ENCODE data around the gene CLDN5.

The CLDN5 gene

DNA sequence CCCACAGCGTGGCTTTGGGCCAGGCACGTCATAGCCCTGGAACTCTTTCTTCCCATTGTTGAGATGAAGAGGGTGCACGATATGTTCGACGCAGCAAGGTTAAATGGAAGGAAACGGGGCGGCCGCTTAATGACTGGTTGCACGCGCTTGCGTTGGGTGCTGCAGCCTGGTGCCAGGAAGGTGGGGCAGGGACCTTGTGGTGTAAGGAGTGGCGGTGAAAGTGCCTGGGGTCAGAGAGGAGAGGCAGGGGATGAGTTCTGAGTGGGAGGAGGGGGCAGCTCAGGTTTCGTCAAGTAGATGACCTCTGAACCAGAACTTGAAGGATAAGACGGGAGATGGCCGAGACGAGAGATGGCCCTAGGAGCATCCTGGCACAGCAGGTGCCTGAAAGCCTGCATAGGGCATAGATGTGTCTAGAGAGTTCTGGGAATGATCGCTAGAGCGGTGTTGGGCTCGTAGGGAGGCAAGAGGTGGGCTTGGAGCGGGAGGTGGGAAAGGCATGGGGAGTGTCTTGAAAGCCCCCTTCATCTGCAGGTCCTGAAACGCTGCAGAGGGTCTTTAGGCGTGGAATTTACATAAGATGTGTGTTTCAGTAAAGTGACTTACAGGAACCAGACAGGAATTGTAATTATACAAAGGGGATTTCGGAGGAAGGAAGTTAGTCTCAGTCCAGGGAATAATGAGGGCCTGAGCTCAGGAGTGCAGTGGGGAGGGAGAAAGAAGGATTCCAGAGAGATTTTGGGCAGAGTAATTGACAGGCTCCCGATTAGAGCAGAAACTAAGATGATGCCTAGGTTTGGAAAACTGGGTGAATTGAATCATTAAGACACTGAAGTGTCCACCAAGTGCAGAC is 43.2 kb upstream of the CLDN5 start:
- H3K4me1 ChIP-seq (ENCODE audit: control extremely low read depth in 1 of 4, control insufficient read depth in 4 of 4, insufficient read depth in 4 of 4, low read length in 3 of 4): no peaks in the 10 kb centered on the region
- ChIA-PET CTCF (interaction anchor here (1.4 kb wide), 2 partner anchors 24 to 33 kb away, joined by 3 read pairs; no protein-coding TSS in a partner anchor), POLR2A (no interaction called here)
- DNase-seq: no peak
- no peaks in the 10 kb centered on the region for H3K36me3 ChIP-seq (ENCODE audit: control insufficient read depth in 4 of 4, insufficient read depth in 4 of 4, low read length in 3 of 4)
- WGBS (ENCODE audit: insufficient coverage): 96% methylated on average over 24 of the region's 24 CpGs
- H3K9me3 ChIP-seq (ENCODE audit: control extremely low read depth in 1 of 5, control insufficient read depth in 4 of 5, insufficient read depth in 2 of 5, low read depth in 1 of 5, low read length in 4 of 5): no peaks in the 10 kb centered on the region
- no peak overlapping the region for H3K27ac ChIP-seq (ENCODE audit: insufficient read depth in 1 of 2, low read depth in 1 of 2, low read length in 2 of 2, poor library complexity in 1 of 2, severe bottlenecking in 2 of 2)
- no peaks in the 10 kb centered on the region for H3K27me3 ChIP-seq (replicated peaks in 2 of 5; ENCODE audit: control insufficient read depth in 4 of 5, insufficient read depth in 5 of 5, low read length in 4 of 5)
- H3K4me3 ChIP-seq (ENCODE audit: control insufficient read depth in 1 of 7, extremely low read depth in 1 of 7, insufficient read depth in 4 of 7, low read depth in 2 of 7, low read length in 6 of 7): no peak overlapping the region

DNA sequence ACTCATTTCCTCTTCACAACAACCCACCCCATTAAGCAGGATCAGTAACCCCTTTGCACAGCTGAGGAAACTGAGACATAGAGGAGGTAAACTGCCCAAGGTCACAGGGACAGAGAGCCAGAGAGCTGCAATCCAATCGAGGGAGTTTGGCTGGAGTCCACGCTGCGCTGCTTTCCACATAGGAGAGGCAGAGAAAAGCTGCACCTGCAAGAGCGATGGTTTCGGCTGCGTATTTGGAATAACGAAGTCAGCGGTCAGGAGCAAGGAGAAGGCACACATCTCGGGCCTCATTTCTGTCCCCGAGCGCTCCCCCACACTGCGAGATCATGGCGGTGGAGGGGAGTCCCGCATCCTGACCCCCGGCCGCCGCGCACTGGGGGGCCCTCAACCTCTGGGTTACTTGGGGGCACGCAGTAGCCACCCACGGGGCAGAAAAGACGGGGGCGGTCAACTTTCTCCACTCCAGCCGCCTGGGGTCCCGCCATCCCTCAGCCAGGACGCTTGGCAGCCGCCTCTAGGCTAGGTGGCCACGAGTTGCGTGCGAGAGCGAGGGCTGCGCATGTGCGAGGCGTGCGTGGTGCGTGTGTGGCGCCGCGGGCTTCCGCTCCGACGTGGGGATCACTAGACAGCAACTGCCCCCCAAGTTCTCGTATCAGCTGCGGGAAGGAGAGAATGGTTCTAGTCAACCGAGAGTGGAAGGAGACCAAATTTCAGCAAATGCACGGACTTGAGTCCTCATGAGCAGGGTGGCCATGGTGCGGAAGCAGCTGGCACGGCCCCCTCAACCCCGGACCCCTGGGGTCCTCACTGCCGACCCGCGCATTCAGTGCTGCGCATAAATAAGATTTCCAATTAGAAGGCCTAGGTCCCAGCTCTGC is 42.3 kb upstream of the CLDN5 start:
- H3K27me3 ChIP-seq (replicated peaks in 2 of 5; ENCODE audit: control insufficient read depth in 4 of 5, insufficient read depth in 5 of 5, low read length in 4 of 5): no peaks in the 10 kb centered on the region
- H3K9me3 ChIP-seq (ENCODE audit: control extremely low read depth in 1 of 5, control insufficient read depth in 4 of 5, insufficient read depth in 2 of 5, low read depth in 1 of 5, low read length in 4 of 5): no peaks in the 10 kb centered on the region
- DNase-seq: no peak
- ChIA-PET CTCF (interaction anchor here (0.7 to 1.2 kb wide), 2 partner anchors 12 to 32 kb away, joined by 3 read pairs; no protein-coding TSS in a partner anchor), POLR2A (no interaction called here)
- no peak overlapping the region for H3K4me3 ChIP-seq (ENCODE audit: control insufficient read depth in 1 of 7, extremely low read depth in 1 of 7, insufficient read depth in 4 of 7, low read depth in 2 of 7, low read length in 6 of 7)
- H3K36me3 ChIP-seq (ENCODE audit: control insufficient read depth in 4 of 4, insufficient read depth in 4 of 4, low read length in 3 of 4): no peaks in the 10 kb centered on the region
- H3K27ac ChIP-seq (ENCODE audit: insufficient read depth in 1 of 2, low read depth in 1 of 2, low read length in 2 of 2, poor library complexity in 1 of 2, severe bottlenecking in 2 of 2): no peak overlapping the region
- 98% methylated on average over 45 of the region's 52 CpGs for WGBS (ENCODE audit: insufficient coverage)
- no peaks in the 10 kb centered on the region for H3K4me1 ChIP-seq (ENCODE audit: control extremely low read depth in 1 of 4, control insufficient read depth in 4 of 4, insufficient read depth in 4 of 4, low read length in 3 of 4)

DNA sequence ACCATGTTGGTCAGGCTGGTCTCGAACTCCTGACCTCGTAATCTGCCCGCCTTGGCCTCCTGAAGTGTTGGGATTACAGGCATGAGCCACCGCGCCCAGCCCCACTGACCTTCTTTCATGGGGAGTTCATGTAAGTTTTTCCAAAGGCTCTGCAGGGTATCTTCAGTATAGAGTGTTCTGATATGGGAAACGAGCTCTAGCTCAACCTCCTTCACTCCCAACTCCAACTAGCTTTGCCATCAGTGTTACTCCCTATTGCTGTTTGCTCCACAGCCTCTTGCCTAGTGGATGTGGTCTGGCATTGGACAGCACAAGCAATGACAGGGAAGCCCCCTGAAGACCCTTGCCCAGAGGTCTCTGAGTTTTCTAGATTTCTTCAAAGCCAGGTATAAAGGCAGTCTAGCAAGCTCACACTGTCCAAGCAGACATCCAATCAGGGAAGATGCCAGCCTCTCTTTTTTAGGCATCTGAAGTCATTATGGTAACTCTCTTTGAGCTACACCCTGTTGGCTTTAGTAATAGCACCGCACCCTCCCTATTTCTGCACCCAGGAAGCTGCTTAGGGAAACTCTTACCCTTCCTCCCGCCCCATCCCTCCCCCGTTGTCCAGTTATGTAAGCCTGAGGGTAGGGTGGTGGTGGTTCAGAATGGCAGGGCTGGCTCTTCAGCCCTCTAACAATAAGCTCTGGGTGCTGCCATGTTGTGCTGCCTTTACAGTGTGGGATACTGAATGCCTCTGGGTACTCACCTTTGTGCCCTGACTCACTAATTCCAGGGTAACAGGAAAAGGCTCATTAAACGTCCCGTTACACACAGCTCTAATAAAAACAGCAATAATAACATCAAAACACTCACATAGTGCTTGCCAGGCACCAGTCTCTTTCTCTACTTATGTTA is 41.4 kb upstream of the CLDN5 start:
- Histone ChIP-seq H3K36me3 (ENCODE audit: control insufficient read depth in 4 of 4, insufficient read depth in 4 of 4, low read length in 3 of 4) (no peaks in the 10 kb centered on the region), H3K9me3 (ENCODE audit: control extremely low read depth in 1 of 5, control insufficient read depth in 4 of 5, insufficient read depth in 2 of 5, low read depth in 1 of 5, low read length in 4 of 5) (no peaks in the 10 kb centered on the region), H3K27ac (ENCODE audit: insufficient read depth in 1 of 2, low read depth in 1 of 2, low read length in 2 of 2, poor library complexity in 1 of 2, severe bottlenecking in 2 of 2) (no peak overlapping the region), H3K4me1 (ENCODE audit: control extremely low read depth in 1 of 4, control insufficient read depth in 4 of 4, insufficient read depth in 4 of 4, low read length in 3 of 4) (no peaks in the 10 kb centered on the region), H3K27me3 (replicated peaks in 2 of 5; ENCODE audit: control insufficient read depth in 4 of 5, insufficient read depth in 5 of 5, low read length in 4 of 5) (no peaks in the 10 kb centered on the region), H3K4me3 (ENCODE audit: control insufficient read depth in 1 of 7, extremely low read depth in 1 of 7, insufficient read depth in 4 of 7, low read depth in 2 of 7, low read length in 6 of 7) (no peak overlapping the region)
- no peak for DNase-seq
- 98% methylated on average over 8 of the region's 11 CpGs for WGBS (ENCODE audit: insufficient coverage)
- CTCF ChIA-PET: interaction anchor here (0.7 to 1.2 kb wide), 2 partner anchors 11 to 33 kb away, joined by 3 read pairs; no protein-coding TSS in a partner anchor
- POLR2A ChIA-PET: no interaction called here

DNA sequence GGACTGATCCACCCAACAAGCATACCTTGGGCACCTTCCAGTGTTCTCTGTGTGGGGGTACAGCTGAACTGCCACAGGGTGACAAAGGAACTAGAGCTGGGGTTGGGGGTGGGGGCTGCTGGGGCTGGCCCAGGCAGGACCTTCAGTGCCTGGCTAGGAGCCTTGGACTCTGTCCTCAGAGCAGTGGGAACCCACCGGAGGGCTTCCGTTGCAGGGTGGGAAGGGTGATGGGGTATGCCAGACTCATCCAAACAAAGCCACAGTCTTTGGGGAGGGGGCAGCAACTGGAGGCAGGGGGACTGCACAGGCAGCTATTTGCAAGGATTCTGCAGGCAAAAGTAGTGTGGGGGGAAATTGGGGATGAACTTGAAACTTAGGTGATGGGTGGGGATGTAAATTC is 35.7 kb upstream of the CLDN5 start:
- ChIA-PET CTCF (interaction anchor here (1.1 kb wide), 1 partner anchor 10 kb away, joined by 3 read pairs; no protein-coding TSS in a partner anchor), POLR2A (no interaction called here)
- Histone ChIP-seq H3K4me3 (ENCODE audit: control insufficient read depth in 1 of 7, extremely low read depth in 1 of 7, insufficient read depth in 4 of 7, low read depth in 2 of 7, low read length in 6 of 7) (no peak overlapping the region), H3K9me3 (ENCODE audit: control extremely low read depth in 1 of 5, control insufficient read depth in 4 of 5, insufficient read depth in 2 of 5, low read depth in 1 of 5, low read length in 4 of 5) (no peaks in the 10 kb centered on the region), H3K27ac (ENCODE audit: insufficient read depth in 1 of 2, low read depth in 1 of 2, low read length in 2 of 2, poor library complexity in 1 of 2, severe bottlenecking in 2 of 2) (no peak overlapping the region), H3K36me3 (ENCODE audit: control insufficient read depth in 4 of 4, insufficient read depth in 4 of 4, low read length in 3 of 4) (no peaks in the 10 kb centered on the region), H3K4me1 (ENCODE audit: control extremely low read depth in 1 of 4, control insufficient read depth in 4 of 4, insufficient read depth in 4 of 4, low read length in 3 of 4) (no peaks in the 10 kb centered on the region), H3K27me3 (replicated peaks in 2 of 5; ENCODE audit: control insufficient read depth in 4 of 5, insufficient read depth in 5 of 5, low read length in 4 of 5) (no peaks in the 10 kb centered on the region)
- no peak for DNase-seq
- 100% methylated on average over 2 of the region's 2 CpGs for WGBS (ENCODE audit: insufficient coverage)

DNA sequence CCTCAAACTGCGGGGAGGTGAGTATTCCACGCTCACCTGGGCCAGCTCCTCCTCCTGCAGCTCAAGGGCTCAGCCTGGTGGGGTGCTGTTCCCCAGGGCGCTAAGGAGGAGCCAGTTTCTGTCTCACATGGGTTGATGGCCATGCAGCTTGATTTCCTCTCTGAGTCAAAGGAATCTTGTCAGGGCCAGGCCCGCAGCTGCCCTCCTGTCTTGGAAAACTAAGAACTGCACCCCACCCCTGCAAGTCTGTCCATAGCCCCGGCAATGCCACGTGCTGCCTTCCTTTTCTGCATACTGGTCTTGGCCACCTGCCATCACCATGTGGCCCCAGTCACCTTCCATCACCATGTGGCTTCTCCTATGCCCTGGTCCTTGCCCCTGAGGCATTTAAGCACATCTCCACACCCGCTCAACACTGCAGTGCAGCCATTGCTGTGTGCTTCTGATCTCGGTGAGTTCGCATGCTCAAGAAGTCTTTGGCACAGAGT is 35.2 kb upstream of the CLDN5 start:
- ChIA-PET POLR2A (no interaction called here), CTCF (interaction anchor here (1.1 kb wide), 1 partner anchor 9 kb away, joined by 3 read pairs; no protein-coding TSS in a partner anchor)
- no peak for DNase-seq
- Histone ChIP-seq H3K9me3 (ENCODE audit: control extremely low read depth in 1 of 5, control insufficient read depth in 4 of 5, insufficient read depth in 2 of 5, low read depth in 1 of 5, low read length in 4 of 5) (no peaks in the 10 kb centered on the region), H3K27me3 (replicated peaks in 2 of 5; ENCODE audit: control insufficient read depth in 4 of 5, insufficient read depth in 5 of 5, low read length in 4 of 5) (no peaks in the 10 kb centered on the region), H3K36me3 (ENCODE audit: control insufficient read depth in 4 of 4, insufficient read depth in 4 of 4, low read length in 3 of 4) (no peaks in the 10 kb centered on the region), H3K4me1 (ENCODE audit: control extremely low read depth in 1 of 4, control insufficient read depth in 4 of 4, insufficient read depth in 4 of 4, low read length in 3 of 4) (no peaks in the 10 kb centered on the region), H3K4me3 (ENCODE audit: control insufficient read depth in 1 of 7, extremely low read depth in 1 of 7, insufficient read depth in 4 of 7, low read depth in 2 of 7, low read length in 6 of 7) (no peak overlapping the region), H3K27ac (ENCODE audit: insufficient read depth in 1 of 2, low read depth in 1 of 2, low read length in 2 of 2, poor library complexity in 1 of 2, severe bottlenecking in 2 of 2) (no peak overlapping the region)
- WGBS (ENCODE audit: insufficient coverage): 90% methylated on average over 9 of the region's 9 CpGs

DNA sequence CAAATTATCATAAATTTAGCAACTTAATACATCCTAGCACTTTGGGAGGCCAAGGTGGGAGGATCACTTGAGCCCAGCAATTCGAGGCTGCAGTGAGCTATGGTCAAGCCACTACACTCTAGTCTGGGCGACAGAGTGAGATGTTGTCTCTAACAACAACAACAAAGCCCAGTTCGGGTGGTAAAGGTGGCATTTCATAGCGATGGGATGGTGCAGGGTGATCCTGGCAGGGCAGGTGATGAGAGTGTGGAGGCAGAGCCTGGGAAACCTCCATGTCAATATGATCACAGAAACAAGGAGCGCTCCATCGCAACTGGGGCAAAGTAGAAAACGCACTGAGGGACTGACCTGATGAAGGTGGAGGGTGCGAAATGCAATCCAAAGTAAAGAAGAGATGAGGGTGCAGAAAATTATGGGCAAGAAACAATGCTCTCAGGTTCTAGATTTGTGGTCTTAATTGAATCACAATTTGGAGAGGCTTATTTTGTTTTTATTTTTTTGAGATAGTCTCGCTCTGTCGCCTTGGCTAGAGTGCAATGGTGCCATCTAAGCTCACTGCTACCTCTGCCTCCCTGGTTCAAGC is 32.8 kb upstream of the CLDN5 start:
- WGBS (ENCODE audit: insufficient coverage): 100% methylated on average over 4 of the region's 10 CpGs
- H3K4me3 ChIP-seq (ENCODE audit: control insufficient read depth in 1 of 7, extremely low read depth in 1 of 7, insufficient read depth in 4 of 7, low read depth in 2 of 7, low read length in 6 of 7): no peak overlapping the region
- no peaks in the 10 kb centered on the region for H3K27me3 ChIP-seq (replicated peaks in 2 of 5; ENCODE audit: control insufficient read depth in 4 of 5, insufficient read depth in 5 of 5, low read length in 4 of 5)
- no peaks in the 10 kb centered on the region for H3K4me1 ChIP-seq (ENCODE audit: control extremely low read depth in 1 of 4, control insufficient read depth in 4 of 4, insufficient read depth in 4 of 4, low read length in 3 of 4)
- DNase-seq: no peak
- no peaks in the 10 kb centered on the region for H3K36me3 ChIP-seq (ENCODE audit: control insufficient read depth in 4 of 4, insufficient read depth in 4 of 4, low read length in 3 of 4)
- ChIA-PET POLR2A (no interaction called here), CTCF (no interaction called here)
- peaks cover 0 to 6% (median 0%) of the 10 kb centered on the region in 5 experiments for H3K9me3 ChIP-seq (ENCODE audit: control extremely low read depth in 1 of 5, control insufficient read depth in 4 of 5, insufficient read depth in 2 of 5, low read depth in 1 of 5, low read length in 4 of 5)
- no peak overlapping the region for H3K27ac ChIP-seq (ENCODE audit: insufficient read depth in 1 of 2, low read depth in 1 of 2, low read length in 2 of 2, poor library complexity in 1 of 2, severe bottlenecking in 2 of 2)
